GM18868 (cell line): Measurements from ENCODE around the gene UBE2N.
"Not testable (repeated sequence)": the region's sequence is repeated elsewhere in the genome, so short reads cannot be mapped to it uniquely, and the experiment has no call there.

Experiments used
- ATAC-seq: cut with Tn5 transposase; IDR thresholded peaks from one replicate; pipeline ENCODE4 v1.9.1; 2021; ENCODE audit warnings: mild to moderate bottlenecking, moderate library complexity; ENCODE audit not compliant: unreplicated experiment

Gene UBE2N

DNA sequence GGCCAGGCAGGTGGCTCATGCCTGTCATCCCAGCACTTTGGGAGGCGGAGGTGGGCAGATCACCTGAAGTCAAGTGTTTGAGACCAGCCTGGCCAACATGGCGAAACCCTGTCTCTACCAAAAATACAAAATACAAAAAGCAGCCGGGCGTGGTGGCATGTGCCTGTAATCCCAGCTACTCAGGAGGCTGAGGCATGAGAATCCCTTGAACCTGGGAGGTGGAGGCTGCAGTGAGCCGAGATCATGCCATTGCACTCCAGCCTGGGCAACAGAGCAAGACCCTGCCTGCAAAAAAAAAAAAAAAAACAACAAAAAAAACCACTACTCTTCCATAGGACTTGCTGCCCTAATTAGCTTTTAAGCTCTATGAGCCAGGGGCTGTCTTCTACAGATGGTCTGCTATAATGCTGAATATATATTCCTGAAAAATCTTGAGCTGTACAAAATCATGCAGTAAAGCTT, 59.7 kb downstream of the UBE2N start:
- ATAC-seq: not testable (repeated sequence)

DNA sequence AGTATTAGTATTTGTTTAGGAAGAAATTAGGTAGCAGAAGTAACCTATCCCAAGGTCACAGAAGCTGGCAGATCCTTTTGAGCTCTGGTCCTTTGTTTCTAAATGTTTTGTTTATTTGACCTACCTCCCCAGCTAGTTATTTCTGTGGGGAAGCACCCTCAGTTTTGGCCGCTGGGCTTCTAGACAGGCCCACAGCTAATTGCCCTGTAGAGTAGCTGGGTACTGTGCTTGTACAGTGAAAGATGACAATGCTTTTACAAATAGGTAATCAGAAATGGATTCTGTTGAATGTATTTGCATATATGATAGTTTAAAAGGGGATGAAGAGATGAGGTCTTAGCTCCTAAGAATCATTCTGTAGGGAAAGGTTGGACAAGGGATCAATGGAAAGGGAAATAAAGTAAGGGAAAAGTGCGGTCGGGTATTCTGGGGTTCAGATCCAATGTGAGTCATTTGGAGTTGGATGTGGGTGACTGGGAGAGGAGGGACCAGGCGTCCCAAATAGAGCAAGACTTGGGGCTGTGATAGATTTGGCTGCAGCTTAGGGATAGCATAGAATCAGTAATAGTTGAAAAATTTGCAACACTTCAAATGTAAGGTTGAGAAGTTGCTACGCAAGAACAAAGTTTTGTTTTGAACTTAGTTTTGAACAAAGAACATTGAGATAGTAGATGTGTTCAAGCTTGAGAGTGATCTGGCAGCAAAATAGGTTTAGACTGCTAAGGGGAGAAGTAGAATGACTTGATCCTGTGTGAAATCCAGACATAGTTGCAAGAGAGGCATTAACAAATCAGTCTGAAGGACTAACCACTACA, 60.4 kb downstream of the UBE2N start:
- no peak for ATAC-seq

DNA sequence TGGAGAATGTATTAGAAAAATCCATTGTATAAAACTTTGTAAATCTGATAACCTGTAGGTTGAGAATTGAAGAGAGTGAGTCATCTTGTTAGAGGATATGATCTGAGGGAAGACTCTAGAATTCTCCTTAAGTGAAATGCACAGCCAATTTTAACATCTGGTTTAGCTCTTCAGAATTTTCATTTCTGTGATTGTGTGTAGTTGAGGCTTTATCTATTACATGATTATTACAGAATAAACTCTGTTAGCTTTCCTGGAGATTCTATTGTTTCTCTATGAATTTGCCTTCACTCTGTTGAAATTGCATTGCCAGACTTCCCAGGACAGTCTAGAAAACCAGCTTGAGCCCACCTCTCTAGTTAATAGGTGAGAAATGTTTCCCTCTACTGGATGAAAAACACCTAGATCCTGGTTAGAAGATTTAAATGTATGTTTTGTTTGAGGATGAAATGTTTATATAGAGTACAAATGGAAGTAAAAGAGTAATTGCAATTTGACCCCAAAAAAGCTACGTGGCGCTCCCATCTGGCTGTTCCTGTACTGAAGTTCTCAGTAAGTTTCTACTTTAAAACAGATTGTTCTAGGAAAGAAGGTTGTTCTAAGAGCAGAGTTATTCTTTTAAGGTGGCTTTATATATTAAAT, 61.1 kb downstream of the UBE2N start:
- no peak for ATAC-seq

DNA sequence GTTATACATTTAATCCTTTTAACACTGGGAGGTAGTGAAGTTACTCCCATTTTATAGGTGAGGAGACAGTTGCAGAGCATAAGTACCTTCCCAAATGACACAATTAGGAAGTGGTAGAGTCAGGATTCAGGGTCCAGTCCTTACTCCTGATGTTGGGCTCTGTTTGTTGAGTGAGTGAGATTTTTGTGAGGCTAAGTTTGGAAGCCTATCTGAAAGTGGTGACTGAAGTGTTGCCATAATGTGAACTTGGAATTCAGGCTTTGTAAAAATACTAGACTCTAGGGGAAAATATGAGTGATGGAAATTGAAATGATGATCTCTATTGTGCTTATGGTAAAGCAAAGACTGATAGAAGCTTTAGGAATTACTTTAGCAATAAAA, 61.8 kb downstream of the UBE2N start:
- ATAC-seq: no peak

DNA sequence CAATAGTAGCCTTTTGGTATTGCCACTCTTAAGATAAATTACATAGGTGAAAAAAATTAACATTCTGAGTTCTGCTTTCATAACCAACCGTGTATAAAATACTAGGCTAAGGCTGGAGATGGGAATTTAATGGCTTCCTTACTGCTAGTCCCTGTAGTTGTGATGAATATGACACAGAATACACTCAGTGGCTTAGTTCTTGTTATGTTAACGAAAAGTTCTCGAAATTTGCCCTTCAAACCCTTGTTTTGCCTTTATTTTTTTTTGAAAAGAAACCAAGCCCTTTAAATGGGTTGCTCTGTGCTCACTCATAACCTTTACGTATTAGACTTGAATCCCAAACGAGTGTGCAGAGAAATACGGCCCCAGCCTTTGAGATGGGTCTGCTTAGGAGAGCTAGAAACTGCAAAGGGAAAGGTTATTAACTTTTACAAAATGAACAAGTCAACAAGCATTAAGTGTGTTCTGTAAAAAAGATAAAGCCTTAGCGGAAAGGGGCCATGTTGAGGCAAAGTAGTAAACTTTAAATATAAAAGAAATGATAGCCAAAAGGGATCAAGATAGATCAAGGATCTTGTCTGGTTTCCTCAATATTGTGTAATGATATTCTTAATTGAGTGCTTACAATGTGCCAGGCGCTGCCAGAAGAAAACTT, 62.3 kb downstream of the UBE2N start:
- ATAC-seq: no peak

DNA sequence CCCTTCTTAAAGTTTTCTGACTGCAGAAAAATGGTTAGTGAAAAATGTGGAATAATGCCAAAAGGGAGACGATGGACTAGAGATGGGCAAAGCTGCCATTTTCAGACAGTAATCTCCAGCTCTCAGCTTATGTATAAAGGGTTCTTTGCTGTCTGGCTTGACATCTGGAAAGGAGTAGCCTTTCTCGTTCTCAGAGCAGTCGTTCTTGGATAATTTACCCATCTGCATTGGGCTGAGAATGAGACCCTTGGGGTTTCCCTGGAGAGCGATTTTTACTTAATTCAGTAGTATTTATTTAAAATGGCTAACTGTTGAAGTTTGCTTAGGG, 62.8 kb downstream of the UBE2N start:
- no peak for ATAC-seq

DNA sequence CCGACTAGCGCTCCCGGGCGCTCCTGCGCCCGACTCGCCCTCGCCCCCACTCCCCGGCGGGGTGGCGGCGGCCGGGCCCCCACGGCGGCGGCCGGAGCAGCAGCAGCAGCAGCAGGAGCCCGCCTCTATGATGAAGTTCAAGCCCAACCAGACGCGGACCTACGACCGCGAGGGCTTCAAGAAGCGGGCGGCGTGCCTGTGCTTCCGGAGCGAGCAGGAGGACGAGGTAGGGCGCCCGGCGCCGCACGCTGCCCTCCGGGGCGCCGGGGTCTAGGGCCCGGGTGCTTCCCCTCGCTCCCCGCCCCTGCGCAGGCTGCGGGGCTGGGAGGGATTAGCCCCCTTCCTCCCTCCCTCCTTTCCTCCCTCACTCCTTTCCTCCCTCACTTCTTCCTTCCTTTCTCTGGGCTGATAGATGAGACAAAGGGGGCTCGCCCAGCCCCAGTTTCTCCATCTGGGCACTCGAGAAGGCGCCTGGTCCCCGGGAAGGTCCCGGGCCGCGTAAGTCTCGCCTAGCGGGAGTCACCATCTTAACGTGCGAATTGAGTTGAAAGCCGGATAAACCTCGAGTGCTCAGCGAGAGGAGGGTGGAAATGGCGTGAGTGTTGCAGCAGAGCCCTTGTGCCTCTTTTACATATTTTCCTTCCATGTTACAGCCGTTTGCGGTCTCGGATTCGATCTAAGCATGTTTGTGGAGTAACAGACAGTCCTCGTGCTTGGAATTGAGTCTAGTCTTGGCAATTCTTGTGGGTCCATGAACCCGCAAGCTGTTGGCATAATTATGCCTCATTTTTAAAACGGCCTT, 63.4 kb downstream of the UBE2N start:
- peak; percentile 28 for ATAC-seq

DNA sequence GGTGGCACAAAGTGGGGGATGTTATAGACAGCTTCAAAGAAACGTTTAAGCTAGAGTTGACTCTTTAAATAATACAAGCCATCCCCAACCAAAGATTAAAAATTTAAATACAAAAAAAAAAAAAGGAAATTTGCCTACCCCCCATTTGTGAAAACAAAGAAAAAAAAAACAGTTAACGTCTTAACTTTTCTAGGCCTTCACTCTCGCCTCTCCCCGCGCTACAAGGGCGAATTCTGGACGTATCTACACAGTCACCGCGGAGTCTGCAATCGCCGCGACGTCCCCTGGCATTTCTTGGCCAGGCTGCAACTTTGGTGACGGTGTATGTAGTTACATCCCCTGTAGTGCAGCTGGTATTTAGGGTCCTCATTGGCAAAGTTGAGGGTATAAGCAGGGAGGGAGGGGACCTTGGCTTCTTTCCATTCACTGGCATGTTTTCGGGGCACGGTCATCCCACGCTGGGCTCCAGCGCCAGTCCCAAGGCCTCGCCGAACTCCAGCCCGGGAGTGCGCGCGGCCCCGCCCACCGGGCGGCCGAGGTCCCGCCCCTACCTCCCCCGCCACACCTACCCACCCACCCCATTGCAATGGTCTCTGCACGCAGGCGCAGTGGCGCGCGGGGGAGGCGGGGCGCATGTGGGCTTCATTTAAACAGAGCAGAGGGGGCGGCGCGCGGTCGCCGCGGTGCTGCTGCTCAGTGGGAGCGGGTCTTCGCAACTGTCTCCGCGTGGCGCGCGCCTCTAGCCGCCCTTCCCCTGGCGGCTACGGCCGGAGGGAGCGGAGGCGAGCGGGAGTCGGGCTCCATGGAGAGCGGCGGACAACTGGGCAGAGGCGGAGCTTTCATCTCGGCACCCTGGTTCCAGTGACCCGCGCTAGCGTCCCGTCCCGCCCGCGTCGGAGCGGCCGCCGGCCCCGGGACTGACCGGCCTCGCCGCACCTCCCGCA, 64.2 kb downstream of the UBE2N start, which contains the start of gene NUDT4:
Gene NUDT4, plus strand, starts transcription at position 674 of the 944 bp plus-strand sequence. CDS start 398 bp downstream, outside the sequence.
- peak; percentile 67 for ATAC-seq

DNA sequence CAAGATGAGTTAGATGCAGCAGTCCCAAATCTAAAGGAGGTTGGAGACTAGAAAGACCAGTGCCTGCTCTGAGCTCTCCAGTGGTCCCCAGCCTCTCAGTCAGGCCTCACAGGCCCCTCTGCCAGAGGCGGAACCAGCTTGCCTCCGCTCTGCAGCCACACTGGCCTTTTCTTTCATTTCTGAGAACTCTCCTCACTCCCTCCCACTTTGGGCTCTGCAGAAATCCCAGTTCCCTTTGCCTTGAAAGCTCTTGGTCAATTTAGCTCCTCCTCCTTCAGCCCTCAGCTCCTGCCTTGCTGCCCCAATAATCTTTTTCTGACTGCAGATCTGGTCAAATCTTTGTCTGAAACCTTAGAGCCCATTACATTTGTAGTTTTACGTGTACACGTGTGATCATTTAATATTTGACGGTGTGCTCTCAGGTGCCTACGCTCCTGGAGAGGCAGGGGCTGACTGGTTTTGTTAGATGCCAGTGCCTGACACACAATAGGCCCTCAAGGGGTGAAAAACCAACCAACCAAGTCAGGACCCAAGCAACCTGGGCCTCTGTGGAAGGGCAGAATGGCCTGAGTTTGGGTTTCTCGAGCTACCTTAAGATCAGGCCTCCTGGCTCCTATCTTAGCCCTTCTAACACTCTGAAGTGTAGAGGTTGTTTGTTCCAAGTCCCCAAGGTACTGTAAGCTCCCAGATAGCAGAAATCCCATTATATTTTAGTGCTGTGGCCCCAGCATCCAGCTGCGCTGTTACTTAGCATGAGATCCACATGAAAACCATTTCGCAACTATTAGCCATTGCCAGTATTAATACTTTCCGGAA, 65.1 kb downstream of the UBE2N start:
- no peak for ATAC-seq

DNA sequence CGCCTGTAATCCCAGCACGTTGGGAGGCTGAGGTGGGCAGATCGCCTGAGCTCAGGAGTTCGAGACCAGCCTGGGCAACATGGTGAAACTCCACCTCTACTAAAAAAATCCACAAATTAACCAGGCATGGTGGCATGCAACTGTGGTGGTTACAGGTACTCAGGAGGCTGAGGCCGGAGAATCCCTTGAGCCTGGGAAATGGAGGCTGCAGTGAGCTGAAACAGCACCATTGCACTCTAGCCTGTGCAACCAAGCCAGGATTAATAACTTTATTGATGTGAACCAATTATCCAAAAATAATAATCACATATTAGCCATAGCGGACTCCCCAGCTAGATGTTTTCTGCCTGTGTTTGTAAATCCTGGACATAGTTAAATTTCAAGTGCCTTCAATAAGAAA, 65.8 kb downstream of the UBE2N start:
- ATAC-seq: no peak

DNA sequence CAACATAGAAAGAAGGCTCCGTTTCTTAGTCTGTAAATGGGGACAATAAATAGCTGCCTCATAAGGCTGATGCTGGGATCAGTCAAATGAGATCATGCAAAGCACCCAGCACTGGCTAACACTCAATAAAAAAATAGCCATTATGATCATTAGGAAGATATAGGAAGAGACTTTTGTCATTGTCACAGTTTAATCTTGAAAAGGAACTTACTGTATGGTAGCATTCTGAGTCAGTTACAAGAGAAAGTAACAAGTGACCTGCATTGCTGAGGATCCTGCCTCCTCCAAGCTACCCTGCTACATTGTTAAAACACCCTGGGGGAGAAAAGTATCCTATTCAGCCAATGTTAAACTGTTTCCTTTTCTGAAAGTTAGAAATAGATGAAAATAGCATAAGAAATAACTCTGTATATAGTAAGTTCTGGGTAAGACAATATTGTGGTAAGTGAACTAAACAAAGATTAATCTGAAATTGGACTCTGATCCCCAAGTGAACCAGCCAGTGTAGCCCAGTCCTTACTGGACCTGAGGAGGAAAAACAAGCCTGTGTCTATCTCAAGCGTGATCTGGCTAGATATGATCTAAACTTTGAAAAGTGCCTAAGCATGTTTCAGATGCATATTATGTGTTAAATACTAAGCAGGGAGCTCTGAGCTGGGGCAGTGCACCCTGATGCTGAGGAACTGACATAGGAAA, 67.6 kb downstream of the UBE2N start:
- no peak for ATAC-seq

DNA sequence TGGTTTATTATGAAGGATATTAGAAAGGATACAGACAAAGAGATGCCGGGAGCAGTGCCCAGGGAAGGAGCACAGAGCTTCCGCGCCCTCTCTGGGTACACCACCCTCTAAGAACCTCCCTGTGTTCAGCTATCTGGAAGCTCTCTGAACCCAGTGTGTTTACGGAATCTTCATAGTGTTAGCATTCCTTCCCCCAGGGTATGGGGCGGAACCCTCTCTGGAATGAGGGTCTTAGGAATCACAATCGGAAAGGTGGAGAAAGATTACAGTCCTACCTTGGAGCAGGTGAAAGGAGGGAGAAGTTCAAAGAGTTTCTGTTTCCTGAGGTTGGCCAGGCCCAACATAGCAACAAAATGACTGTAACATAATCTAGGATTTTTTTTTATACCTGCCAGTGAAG, 70.8 kb downstream of the UBE2N start:
- no peak for ATAC-seq

DNA sequence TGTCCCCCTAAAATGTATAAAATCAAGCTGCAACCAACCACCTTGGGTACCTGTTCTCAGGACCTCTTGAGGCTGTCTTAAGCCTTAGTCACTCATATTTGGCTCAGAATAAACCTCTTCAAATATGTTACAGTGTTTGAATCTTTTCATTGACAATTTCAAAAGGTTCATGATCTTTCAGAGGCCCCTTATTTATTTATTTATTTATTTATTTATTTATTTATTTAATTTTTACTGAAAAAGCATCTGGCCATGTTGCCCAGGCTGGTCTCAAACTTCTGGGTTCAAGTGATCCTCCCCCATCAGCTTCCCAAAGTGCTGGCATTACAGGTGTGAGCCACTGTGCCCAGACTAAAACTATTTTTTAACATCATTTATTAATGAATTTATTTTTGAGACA, 72.2 kb downstream of the UBE2N start:
- ATAC-seq: no peak

DNA sequence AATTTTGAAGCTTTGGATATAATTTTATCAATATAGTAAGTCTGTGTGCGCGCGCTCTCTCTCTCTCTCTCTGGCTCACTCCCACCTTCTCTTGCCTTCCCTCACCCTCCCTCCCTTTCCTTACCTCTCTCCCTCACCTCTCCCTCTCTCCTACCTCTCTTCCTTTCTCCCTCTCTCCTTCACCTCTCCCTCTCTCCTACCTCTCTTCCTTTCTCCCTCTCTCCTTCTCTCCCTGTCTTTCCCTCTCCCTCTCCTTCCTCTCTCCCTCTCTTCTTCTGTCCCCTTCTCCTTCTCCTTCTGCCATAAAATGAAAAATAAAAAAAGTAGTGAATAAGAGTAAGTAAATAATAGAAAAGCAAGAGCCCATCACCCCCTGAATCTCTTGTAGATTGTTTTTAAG, 73.0 kb downstream of the UBE2N start:
- no peak for ATAC-seq

DNA sequence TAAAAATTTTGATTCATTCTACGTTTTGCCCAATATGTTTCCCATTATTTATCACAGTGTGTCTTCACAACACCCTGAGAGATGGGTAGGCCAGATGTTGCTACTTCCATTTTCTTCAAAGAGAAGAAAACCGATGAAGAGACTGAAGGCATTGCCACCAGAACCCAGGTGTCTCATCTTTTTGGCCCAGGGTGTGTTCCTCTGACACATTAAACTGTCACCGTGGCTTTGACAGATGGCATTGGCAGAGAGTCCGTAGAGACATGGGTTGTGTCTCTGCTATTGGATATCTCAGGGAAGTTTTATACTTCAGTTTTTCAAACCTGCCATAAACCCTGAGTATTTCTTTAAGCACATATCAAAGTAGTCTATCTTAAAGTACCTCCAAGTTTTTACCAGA, 75.3 kb downstream of the UBE2N start:
- ATAC-seq: no peak

DNA sequence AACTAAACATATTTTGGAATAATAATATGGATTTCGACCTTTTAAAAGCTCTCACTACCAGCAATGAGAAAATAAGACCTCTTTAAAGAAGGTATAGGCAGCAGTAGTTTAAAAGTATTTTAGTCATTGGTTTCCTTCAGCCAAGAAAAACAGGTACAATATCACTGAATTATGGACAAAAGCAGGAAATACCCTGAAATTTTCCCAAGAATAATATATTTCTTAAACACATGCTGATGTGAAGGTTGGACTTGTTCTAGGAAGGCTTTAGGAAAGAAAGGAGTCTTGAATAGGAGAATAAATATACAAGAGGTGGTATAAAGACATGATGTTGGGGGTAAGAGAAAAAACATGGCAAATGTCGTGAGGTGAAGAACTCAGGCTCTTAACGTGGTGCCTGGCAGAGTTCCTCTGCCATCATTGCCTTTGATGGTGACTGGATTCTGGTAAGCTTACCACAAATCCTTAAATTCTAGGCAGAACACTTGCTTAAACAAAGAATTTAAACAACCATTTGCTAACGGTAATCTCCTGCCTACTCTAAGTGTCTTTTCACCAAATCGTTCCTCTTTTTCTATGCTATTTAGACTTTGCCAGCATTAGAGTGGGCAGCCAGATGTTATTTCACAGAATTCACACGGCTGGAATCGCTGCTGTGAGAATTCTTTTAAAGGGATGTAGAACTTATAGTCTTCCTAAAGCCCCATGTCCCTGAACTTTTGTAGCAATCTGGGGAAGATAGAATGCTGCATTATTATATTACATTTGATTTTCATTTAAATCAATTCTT, 75.9 kb downstream of the UBE2N start:
- ATAC-seq: no peak

DNA sequence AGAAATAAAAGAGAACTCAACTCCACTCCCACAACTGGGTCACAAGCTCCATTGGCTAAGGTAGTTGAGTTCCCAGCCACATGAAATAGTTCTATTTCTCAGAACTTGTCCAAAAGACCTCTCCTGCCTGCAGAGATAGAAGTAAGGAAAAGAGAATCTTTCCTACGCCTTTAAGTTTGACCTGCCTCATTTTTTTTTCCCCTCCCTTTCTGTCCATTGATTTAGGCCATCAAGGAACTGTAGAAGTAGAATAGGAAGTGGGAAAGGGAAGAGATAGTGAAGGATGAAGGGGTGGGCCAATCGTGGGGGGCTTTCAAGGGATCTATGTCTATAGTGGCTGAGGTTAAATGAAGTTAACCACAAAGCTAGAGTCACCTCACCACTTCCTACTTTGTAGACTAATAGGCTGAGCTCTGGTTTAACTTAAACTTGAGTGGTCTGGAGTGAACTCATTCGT, 77.9 kb downstream of the UBE2N start:
- ATAC-seq: peak; percentile 88
